Trophoblast cell (in vitro differentiated cells and primary cell): ENCODE results near the gene CHURC1.

Source experiments
- DNase-seq, 2 donors: peaks; one replicate each; pipeline ENCODE4 v3.0.0-alpha.2; 2016
- H2AFZ ChIP-seq: 2 replicates; pipeline ENCODE4 v1.6.1; 2013; ENCODE audit warnings: low read length, moderate library complexity, mild to moderate bottlenecking; ENCODE audit not compliant: insufficient read depth, poor library complexity
- H2AK5ac ChIP-seq: 2 replicates; pipeline ENCODE4 v1.6.1; 2013; ENCODE audit warnings: mild to moderate bottlenecking, low read length
- H2BK120ac ChIP-seq: 2 replicates; pipeline ENCODE4 v1.6.1; 2013; ENCODE audit warnings: low read length, mild to moderate bottlenecking, moderate library complexity; ENCODE audit not compliant: insufficient read depth, poor library complexity
- H2BK12ac ChIP-seq: 2 replicates; pipeline ENCODE4 v1.6.1; 2013; ENCODE audit warnings: mild to moderate bottlenecking, low read length, moderate library complexity
- H2BK5ac ChIP-seq: 2 replicates; pipeline ENCODE4 v1.6.1; 2013; ENCODE audit warnings: low read length, low read depth, moderate library complexity, mild to moderate bottlenecking; ENCODE audit not compliant: poor library complexity
- H3K14ac ChIP-seq: 2 replicates; pipeline ENCODE4 v1.6.1; 2013; ENCODE audit warnings: mild to moderate bottlenecking, low read length
- H3K18ac ChIP-seq: 2 replicates; pipeline ENCODE4 v1.6.1; 2013; ENCODE audit warnings: mild to moderate bottlenecking, low read length
- H3K23ac ChIP-seq: 2 replicates; pipeline ENCODE4 v1.6.1; 2013; ENCODE audit warnings: low read length
- H3K27ac ChIP-seq: 2 replicates; pipeline ENCODE4 v1.5.1; 2013; ENCODE audit warnings: low read depth, mild to moderate bottlenecking, inconsistent platforms, low read length, moderate library complexity
- H3K27me3 ChIP-seq: 2 replicates; pipeline ENCODE4 v1.6.1; 2013; ENCODE audit warnings: inconsistent platforms, mild to moderate bottlenecking, low read length, moderate library complexity; ENCODE audit not compliant: insufficient read depth
- H3K36me3 ChIP-seq, 2 experiments: 1 replicate in 1 of 2; 2 replicates in 1 of 2; pipeline ENCODE4 v1.6.1; 2013; ENCODE audit warnings: low read length in 2 of 2, mild to moderate bottlenecking in 2 of 2, moderate library complexity in 1 of 2; ENCODE audit not compliant: insufficient read depth in 2 of 2, control insufficient read depth in 1 of 2
- H3K4ac ChIP-seq: 2 replicates; pipeline ENCODE4 v1.6.1; 2013; ENCODE audit warnings: low read depth, mild to moderate bottlenecking, low read length, moderate library complexity
- H3K4me1 ChIP-seq, 2 experiments: 1 replicate in 1 of 2; 2 replicates in 1 of 2; pipeline ENCODE4 v1.6.1; 2013; ENCODE audit warnings: low read length in 2 of 2, mild to moderate bottlenecking in 2 of 2, moderate library complexity in 1 of 2; ENCODE audit not compliant: insufficient read depth in 2 of 2, control insufficient read depth in 1 of 2
- H3K4me2 ChIP-seq: 2 replicates; pipeline ENCODE4 v1.6.1; 2013; ENCODE audit warnings: inconsistent platforms, mild to moderate bottlenecking, low read length, moderate library complexity
- H3K4me3 ChIP-seq: 2 replicates; pipeline ENCODE4 v1.5.1; 2013; ENCODE audit warnings: mild to moderate bottlenecking, low read depth, low read length, inconsistent platforms
- H3K79me1 ChIP-seq: one replicate; pipeline ENCODE4 v1.6.1; 2013; ENCODE audit warnings: low read length
- H3K79me2 ChIP-seq: 2 replicates; pipeline ENCODE4 v1.6.1; 2013; ENCODE audit warnings: low read length, mild to moderate bottlenecking; ENCODE audit not compliant: control insufficient read depth, insufficient read depth, poor library complexity
- H3K9ac ChIP-seq: 2 replicates; pipeline ENCODE4 v1.6.1; 2013; ENCODE audit warnings: mild to moderate bottlenecking, low read length
- H3K9me3 ChIP-seq: 2 replicates; pipeline ENCODE4 v1.6.1; 2013; ENCODE audit warnings: low read depth, mild to moderate bottlenecking, control low read depth, inconsistent platforms, low read length; ENCODE audit not compliant: insufficient read depth
- H4K12ac ChIP-seq: 2 replicates; pipeline ENCODE4 v1.6.1; 2013; ENCODE audit warnings: low read depth, mild to moderate bottlenecking, low read length, moderate library complexity
- H4K8ac ChIP-seq: 2 replicates; pipeline ENCODE4 v1.6.1; 2013; ENCODE audit warnings: low read depth, mild to moderate bottlenecking, low read length, moderate library complexity
- H4K91ac ChIP-seq: one replicate; pipeline ENCODE4 v1.6.1; 2013; ENCODE audit warnings: low read depth, mild to moderate bottlenecking, low read length, moderate library complexity
- WGBS: extraction: QIAGEN DNeasy Blood & Tissue Kit; methylation state at CpG from one replicate; pipeline ENCODE4 v1.1.7; 2013; ENCODE audit warnings: missing lambda C conversion rate; ENCODE audit not compliant: insufficient read length, insufficient coverage; ENCODE audit errors: extremely low coverage; 5-methylcytosine and 5-hydroxymethylcytosine counted together

CHURC1 gene

GRCh38 chr14:64920465-64920864 is 6.2 kb downstream of the CHURC1 start:
- no peak overlapping the region for H2AFZ ChIP-seq

DNA sequence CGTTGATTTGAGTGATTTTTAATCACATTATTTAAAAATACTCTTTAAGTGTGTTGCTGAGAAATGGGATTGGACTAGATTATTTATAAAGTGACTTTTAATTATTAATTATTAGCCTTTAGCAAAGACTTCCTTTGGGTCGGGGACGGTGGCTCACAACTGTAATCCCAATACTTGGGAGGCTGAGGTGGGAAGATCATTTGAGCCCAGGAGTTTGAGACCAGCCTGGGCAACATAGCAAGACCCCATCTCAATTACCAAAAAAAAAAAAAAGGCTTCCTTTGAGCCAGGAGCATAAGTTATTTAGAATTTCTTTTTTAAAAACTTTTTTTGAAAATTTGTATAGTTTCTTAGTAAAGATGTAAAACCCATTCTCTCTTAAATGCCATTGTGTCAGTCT is 8.8 kb downstream of the CHURC1 start:
- Histone ChIP-seq H4K91ac (no peak overlapping the region), H3K9me3 (no peaks in the 10 kb centered on the region), H3K79me1 (no peaks in the 10 kb centered on the region), H4K8ac (no peak overlapping the region), H3K18ac (no peak overlapping the region), H3K27ac (no peak overlapping the region), H3K9ac (no peak overlapping the region), H3K23ac (no peak overlapping the region), H3K4me2 (no peak overlapping the region), H2AFZ (no peak overlapping the region), H3K4me1 (peaks cover 0 to 4% of the 10 kb centered on the region in 2 experiments), H3K14ac (no peak overlapping the region), H2BK5ac (no peak overlapping the region), H3K27me3 (no peaks in the 10 kb centered on the region), H4K12ac (no peak overlapping the region), H2BK12ac (no peak overlapping the region), H3K4ac (no peak overlapping the region), H2BK120ac (no peak overlapping the region), H3K36me3 (peaks cover 2 to 4% of the 10 kb centered on the region in 2 experiments), H3K4me3 (no peak overlapping the region), H3K79me2 (no peaks in the 10 kb centered on the region), H2AK5ac (no peak overlapping the region)
- WGBS: no CpG with 5 or more reads among the region's 3 CpGs
- no peak for DNase-seq

More at GRCh38 chr14:64920465-64920864, 6.2 kb downstream of the CHURC1 start:
- Histone ChIP-seq H4K12ac (no peak overlapping the region), H3K36me3 (no peaks in the 10 kb centered on the region), H4K91ac (no peak overlapping the region), H3K23ac (no peak overlapping the region), H2BK12ac (no peak overlapping the region), H2BK5ac (no peak overlapping the region), H3K4me1 (peaks cover 0 to 4% of the 10 kb centered on the region in 2 experiments), H3K18ac (no peak overlapping the region), H3K79me2 (no peaks in the 10 kb centered on the region), H4K8ac (no peak overlapping the region), H3K4me3 (no peak overlapping the region), H3K4ac (no peak overlapping the region), H3K9ac (no peak overlapping the region), H3K9me3 (no peaks in the 10 kb centered on the region), H3K14ac (no peak overlapping the region), H3K79me1 (no peaks in the 10 kb centered on the region), H2AK5ac (no peak overlapping the region), H3K27ac (no peak overlapping the region), H3K27me3 (no peaks in the 10 kb centered on the region), H3K4me2 (no peak overlapping the region), H2BK120ac (no peak overlapping the region)
- DNase-seq: no peak
- no CpG with 5 or more reads among the region's 2 CpGs for WGBS

GRCh38 chr14:64926398-64926995 is 12.2 kb downstream of the CHURC1 start:
- Histone ChIP-seq H3K27ac (no peak overlapping the region), H3K79me2 (no peaks in the 10 kb centered on the region), H2BK12ac (no peak overlapping the region), H3K23ac (no peak overlapping the region), H3K18ac (no peak overlapping the region), H3K4me2 (no peak overlapping the region), H3K9me3 (no peaks in the 10 kb centered on the region), H2BK5ac (no peak overlapping the region), H4K8ac (no peak overlapping the region), H3K36me3 (peaks cover 6 to 9% of the 10 kb centered on the region in 2 experiments), H2AK5ac (no peak overlapping the region), H3K14ac (no peak overlapping the region), H2BK120ac (no peak overlapping the region), H2AFZ (no peak overlapping the region), H3K9ac (no peak overlapping the region), H3K4me3 (no peak overlapping the region), H4K12ac (no peak overlapping the region), H3K27me3 (no peaks in the 10 kb centered on the region), H3K4ac (no peak overlapping the region), H3K79me1 (no peaks in the 10 kb centered on the region), H3K4me1 (no peaks in the 10 kb centered on the region), H4K91ac (no peak overlapping the region)
- WGBS: no CpG with 5 or more reads among the region's 4 CpGs
- DNase-seq: no peak

DNA sequence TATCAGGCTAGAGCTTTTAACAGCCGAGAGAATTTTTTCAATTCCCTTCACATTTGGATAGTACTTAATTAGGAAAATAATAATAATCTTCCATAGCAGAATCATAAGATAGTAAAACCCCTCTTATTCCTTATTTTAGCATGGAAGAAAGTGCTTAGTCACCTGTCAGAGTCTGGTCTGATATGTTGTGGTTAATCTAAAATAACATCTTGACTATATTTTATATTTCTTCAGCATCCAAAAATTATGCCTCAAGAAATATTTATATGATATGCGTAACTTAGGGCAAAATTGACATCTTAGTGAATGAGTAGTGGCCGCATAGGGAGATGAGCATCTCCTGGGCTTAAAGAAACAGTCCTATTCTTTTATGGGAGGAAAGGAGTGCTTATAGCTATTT is 12.8 kb downstream of the CHURC1 start:
- Histone ChIP-seq H2BK5ac (no peak overlapping the region), H3K23ac (no peak overlapping the region), H2AK5ac (no peak overlapping the region), H3K36me3 (peaks cover 6 to 9% of the 10 kb centered on the region in 2 experiments), H3K4me3 (no peak overlapping the region), H3K27ac (no peak overlapping the region), H4K91ac (no peak overlapping the region), H3K4me1 (no peaks in the 10 kb centered on the region), H3K27me3 (no peaks in the 10 kb centered on the region), H3K14ac (no peak overlapping the region), H3K9me3 (no peaks in the 10 kb centered on the region), H4K12ac (no peak overlapping the region), H3K4ac (no peak overlapping the region), H3K9ac (no peak overlapping the region), H2BK120ac (no peak overlapping the region), H3K4me2 (no peak overlapping the region), H4K8ac (no peak overlapping the region), H2AFZ (no peak overlapping the region), H3K79me1 (no peaks in the 10 kb centered on the region), H3K79me2 (no peaks in the 10 kb centered on the region), H2BK12ac (no peak overlapping the region), H3K18ac (no peak overlapping the region)
- no peak for DNase-seq
- WGBS: no CpG with 5 or more reads among the region's 3 CpGs
